Osteoblast (primary cell): ENCODE results near the gene IER5L. TPM values are rescaled to one million over a fixed set of nuclear protein-coding genes. Genes with fewer than 3 reads are reported as not detected.

Source experiments
- DNase-seq: peaks from one replicate; pipeline ENCODE4 v3.0.0; 2011; ENCODE audit warnings: low spot score, mixed read lengths; ENCODE audit not compliant: insufficient read length; ENCODE audit errors: missing footprints
- H2AFZ ChIP-seq: 2 replicates; pipeline ENCODE4 v1.6.0; 2011; ENCODE audit warnings: mild to moderate bottlenecking, low read length
- H3K27ac ChIP-seq: 2 replicates; pipeline ENCODE4 v1.5.1; 2011; ENCODE audit warnings: mild to moderate bottlenecking, low read depth, low read length, moderate library complexity
- H3K27me3 ChIP-seq: 2 replicates; pipeline ENCODE4 v1.6.0; 2012; ENCODE audit warnings: mild to moderate bottlenecking, control low read depth, inconsistent platforms, low read length, moderate library complexity; ENCODE audit not compliant: insufficient read depth
- H3K36me3 ChIP-seq: 2 replicates; pipeline ENCODE4 v1.5.1; 2011; ENCODE audit warnings: mild to moderate bottlenecking, low read length, control low read depth, moderate library complexity; ENCODE audit not compliant: insufficient read depth
- H3K4me1 ChIP-seq: 2 replicates; pipeline ENCODE4 v1.5.1; 2011; ENCODE audit warnings: mild to moderate bottlenecking, low read length, control low read depth, moderate library complexity; ENCODE audit not compliant: insufficient read depth
- H3K4me2 ChIP-seq: 2 replicates; pipeline ENCODE4 v1.6.0; 2011; ENCODE audit warnings: mild to moderate bottlenecking, low read length; ENCODE audit not compliant: insufficient read depth
- H3K4me3 ChIP-seq: fragments of 200-600 bp; sonication (generic); 3 replicates; pipeline ENCODE4 v1.5.1; 2012; ENCODE audit warnings: mild to moderate bottlenecking, low read length, inconsistent platforms; ENCODE audit not compliant: insufficient read depth
- H3K79me2 ChIP-seq: 2 replicates; pipeline ENCODE4 v1.6.0; 2012; ENCODE audit warnings: mild to moderate bottlenecking, low read length, control low read depth, inconsistent platforms; ENCODE audit not compliant: insufficient read depth
- H3K9me3 ChIP-seq: 2 replicates; pipeline ENCODE4 v1.5.1; 2011; ENCODE audit warnings: low read depth, low read length, control low read depth
- H4K20me1 ChIP-seq: 2 replicates; pipeline ENCODE4 v1.6.0; 2012; ENCODE audit warnings: mild to moderate bottlenecking, low read length, control low read depth; ENCODE audit not compliant: insufficient read depth
- total RNA-seq: library from RNA; depleted of rRNA; stranded (reverse); fragments of >200 nt; gene quantifications from 2 replicates; pipeline ENCODE4 v1.2.3, GENCODE V29; 2012
- TF ChIP-seq, protein P1 (sequence below): IDR thresholded peaks from 2 replicates; pipeline ENCODE4 v1.5.1; 2011; ENCODE audit warnings: mild to moderate bottlenecking, low read depth, low read length, moderate library complexity; ENCODE audit errors: extremely low read depth

IER5L gene
- total RNA-seq, 1 donor: 86.1 TPM

DNA sequence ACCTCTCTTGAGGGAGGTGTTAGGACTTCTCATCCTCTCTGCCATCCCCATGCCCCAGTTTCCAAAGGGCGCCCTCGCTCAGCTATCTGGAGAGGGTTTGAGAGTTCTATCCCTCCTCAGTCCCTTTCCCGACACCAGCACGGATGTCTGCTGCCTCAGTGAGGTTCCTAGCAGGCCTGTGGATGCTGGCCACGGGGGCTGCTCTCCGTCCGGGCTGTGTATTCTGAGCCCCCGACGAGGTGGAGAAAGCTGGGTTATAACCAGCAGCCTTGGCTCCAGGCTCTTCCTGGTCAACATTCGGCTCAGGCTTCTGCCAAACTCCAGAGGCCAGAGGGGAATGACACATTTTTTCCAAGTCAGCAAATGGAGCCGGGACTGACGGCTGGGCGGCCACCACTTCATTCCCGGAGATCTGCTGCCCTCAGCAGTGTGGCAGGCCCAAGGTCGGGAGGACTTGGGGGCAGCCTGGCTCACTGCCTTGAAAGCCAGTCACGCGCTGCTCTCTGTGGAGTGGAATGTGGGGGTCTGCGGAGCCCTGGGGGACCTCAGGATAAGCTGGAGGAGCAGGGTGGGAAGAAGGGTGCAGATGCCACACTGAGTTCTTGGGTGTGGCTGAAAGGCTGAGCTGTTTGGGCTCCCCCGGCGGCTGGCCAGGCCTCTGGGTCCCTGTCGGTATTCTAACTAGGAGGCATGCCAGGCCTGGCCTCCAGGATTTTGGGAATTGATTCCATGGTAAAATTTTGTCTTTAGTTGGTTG is 39.4 kb downstream of the IER5L start:
- Histone ChIP-seq H3K4me1 (peaks cover 57% of the 10 kb centered on the region), H3K4me3 (no peak overlapping the region), H3K79me2 (peaks cover 13% of the 10 kb centered on the region), H3K27me3 (no peaks in the 10 kb centered on the region), H4K20me1 (no peaks in the 10 kb centered on the region), H3K36me3 (peaks cover 32% of the 10 kb centered on the region), H3K9me3 (no peaks in the 10 kb centered on the region), H2AFZ (peak overlapping the region; percentile 56), H3K27ac (peak overlapping the region; percentile 100), H3K4me2 (peak overlapping the region; percentile 86)
- TF ChIP-seq, protein P1, sequence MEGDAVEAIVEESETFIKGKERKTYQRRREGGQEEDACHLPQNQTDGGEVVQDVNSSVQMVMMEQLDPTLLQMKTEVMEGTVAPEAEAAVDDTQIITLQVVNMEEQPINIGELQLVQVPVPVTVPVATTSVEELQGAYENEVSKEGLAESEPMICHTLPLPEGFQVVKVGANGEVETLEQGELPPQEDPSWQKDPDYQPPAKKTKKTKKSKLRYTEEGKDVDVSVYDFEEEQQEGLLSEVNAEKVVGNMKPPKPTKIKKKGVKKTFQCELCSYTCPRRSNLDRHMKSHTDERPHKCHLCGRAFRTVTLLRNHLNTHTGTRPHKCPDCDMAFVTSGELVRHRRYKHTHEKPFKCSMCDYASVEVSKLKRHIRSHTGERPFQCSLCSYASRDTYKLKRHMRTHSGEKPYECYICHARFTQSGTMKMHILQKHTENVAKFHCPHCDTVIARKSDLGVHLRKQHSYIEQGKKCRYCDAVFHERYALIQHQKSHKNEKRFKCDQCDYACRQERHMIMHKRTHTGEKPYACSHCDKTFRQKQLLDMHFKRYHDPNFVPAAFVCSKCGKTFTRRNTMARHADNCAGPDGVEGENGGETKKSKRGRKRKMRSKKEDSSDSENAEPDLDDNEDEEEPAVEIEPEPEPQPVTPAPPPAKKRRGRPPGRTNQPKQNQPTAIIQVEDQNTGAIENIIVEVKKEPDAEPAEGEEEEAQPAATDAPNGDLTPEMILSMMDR: no peak
- peak; percentile 90 for DNase-seq

DNA sequence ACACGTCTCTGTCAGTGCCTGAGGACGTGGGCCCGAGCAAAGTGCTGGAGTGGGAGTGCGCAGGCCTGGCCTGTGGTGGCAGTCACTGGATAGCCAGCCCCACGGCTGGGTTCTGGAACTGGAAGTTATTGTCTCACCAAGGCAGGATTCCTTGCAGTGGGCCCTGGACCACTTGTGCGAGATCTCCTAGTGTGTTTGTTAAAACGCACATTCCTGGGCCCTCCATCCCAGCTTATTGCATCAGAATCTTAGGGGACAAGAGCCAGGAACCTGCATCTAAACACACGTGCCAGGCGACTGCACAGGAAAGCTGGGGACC is 40.0 kb downstream of the IER5L start:
- Histone ChIP-seq H3K4me3 (no peak overlapping the region), H3K79me2 (peaks cover 10% of the 10 kb centered on the region), H3K9me3 (no peaks in the 10 kb centered on the region), H4K20me1 (no peaks in the 10 kb centered on the region), H2AFZ (peak overlapping the region; percentile 56), H3K27me3 (no peaks in the 10 kb centered on the region), H3K36me3 (peaks cover 38% of the 10 kb centered on the region), H3K27ac (peak overlapping the region; percentile 100), H3K4me1 (peaks cover 51% of the 10 kb centered on the region), H3K4me2 (peak overlapping the region; percentile 86)
- no peak for DNase-seq
- TF ChIP-seq, protein P1: no peak

DNA sequence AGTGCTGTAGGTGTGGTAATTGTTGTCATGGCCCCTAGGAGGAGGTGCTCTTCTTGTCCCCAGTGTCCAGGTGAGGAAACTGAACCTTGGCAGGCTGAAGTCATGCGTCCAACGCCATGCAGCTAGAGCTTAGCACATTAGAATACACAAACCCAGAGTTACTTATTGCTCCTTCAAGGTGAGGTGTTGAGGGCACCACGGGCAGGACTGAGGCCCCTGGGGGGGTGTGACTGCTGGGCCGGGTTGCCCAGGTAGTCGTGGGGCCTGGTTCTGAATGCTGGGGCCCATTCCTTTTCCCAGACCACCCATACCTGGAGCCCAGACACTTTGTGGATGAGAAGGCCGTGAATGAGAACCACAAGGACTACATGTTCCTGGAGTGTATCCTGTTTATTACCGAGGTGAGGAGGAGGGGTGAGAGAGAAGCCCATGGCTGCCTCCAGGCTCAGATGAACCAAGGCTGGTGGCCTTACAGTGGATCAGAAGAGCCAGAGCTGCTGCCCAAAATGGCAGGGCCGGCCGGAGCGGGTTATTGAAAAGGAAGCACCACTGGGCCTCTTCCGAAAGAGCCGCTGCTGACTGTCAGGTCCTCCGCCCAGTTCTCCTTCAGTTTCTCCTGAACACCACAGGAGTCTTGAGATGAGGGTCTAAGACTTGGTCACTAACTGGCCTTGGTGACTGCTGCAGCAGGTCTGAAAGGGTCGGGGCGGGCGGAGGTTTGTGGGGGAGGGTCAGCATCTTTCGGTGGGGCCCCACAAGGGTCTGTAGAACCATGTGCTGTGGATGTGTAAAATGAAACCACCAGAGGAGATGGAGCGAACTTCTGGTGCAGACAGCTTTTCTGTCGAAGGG is 40.5 kb downstream of the IER5L start:
- Histone ChIP-seq H3K4me2 (no peak overlapping the region), H3K4me1 (peaks cover 45% of the 10 kb centered on the region), H4K20me1 (no peaks in the 10 kb centered on the region), H3K27me3 (no peaks in the 10 kb centered on the region), H3K79me2 (peaks cover 7% of the 10 kb centered on the region), H3K27ac (peak overlapping the region; percentile 100), H3K4me3 (no peak overlapping the region), H3K36me3 (peaks cover 38% of the 10 kb centered on the region), H3K9me3 (no peaks in the 10 kb centered on the region), H2AFZ (no peak overlapping the region)
- DNase-seq: peak; percentile 90
- TF ChIP-seq, protein P1: no peak

DNA sequence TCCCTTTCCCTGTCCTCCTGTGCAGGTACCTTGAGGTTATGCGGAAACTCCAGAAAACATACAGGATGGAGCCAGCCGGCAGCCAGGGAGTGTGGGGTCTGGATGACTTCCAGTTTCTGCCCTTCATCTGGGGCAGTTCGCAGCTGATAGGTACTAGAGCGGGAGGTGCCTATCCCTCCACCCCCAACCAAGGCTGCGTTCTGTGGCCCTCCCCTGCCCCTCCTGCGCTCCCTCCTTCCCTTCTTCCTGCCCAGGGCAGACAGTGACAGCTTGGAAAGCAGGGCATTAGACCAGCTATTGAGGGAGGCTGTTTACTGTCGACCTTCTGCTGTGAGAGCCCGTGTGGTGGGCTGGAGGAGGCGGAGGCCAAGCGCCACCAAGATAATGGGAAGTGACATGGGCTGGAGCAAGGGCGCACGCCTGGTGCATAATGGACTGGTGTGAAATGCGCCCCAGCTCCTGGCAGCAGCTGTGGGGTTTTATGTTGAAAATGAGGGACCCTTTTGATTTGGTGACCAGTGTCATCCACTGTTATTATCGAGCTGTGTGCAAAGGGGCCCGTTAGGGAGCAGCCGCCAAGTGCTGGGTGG is 41.5 kb downstream of the IER5L start:
- H3K79me2 ChIP-seq: no peaks in the 10 kb centered on the region
- H3K4me1 ChIP-seq: peaks cover 36% of the 10 kb centered on the region
- DNase-seq: no peak
- H3K4me3 ChIP-seq: no peak overlapping the region
- H3K4me2 ChIP-seq: no peak overlapping the region
- H3K27ac ChIP-seq: no peak overlapping the region
- H3K27me3 ChIP-seq: no peaks in the 10 kb centered on the region
- peaks cover 36% of the 10 kb centered on the region for H3K36me3 ChIP-seq
- H3K9me3 ChIP-seq: no peaks in the 10 kb centered on the region
- H4K20me1 ChIP-seq: no peaks in the 10 kb centered on the region
- TF ChIP-seq, protein P1: no peak
- no peak overlapping the region for H2AFZ ChIP-seq
